Measurements from ENCODE around the gene KCTD8.

The KCTD8 gene

DNA sequence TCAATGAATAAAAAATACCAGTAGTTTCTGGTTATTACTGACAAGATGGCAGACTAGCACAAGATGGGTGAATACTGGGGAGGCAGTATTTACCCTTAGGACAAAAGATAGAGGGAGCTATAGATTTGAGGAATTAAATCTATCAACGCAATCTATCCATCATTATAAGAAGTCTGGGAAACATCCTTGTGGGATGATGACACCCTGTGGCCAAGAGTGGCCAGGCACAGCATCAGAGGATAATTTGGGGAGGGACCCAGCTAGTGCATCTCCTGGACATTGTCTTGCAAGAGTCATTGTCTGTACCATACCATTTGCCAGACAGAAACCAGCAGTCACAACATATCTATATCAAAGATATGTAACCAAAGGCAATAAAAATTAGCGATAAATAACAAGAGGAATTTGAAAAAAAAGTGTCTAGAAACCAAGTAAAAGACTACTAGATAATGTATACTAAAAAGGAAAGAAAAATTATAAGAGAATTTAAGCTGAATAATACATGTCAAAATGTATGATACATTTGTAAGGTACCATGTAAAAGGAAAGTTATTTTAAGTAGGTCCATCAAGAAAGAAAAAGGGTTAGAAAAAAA, 22.9 kb downstream of the KCTD8 start:
- no peaks in the 10 kb centered on the region for H3K9me3 ChIP-seq (ENCODE audit: control insufficient read depth, low read length)
- H3K4me3 ChIP-seq (ENCODE audit: low read length): no peak overlapping the region
- no peaks in the 10 kb centered on the region for H3K4me1 ChIP-seq (ENCODE audit: control insufficient read depth, insufficient read depth, low read length)
- no peak overlapping the region for H3K9ac ChIP-seq (ENCODE audit: low read length)
- no peaks in the 10 kb centered on the region for H3K36me3 ChIP-seq (ENCODE audit: control insufficient read depth, insufficient read depth, low read length)
- no peaks in the 10 kb centered on the region for H3K27me3 ChIP-seq (ENCODE audit: control insufficient read depth, insufficient read depth, low read length)

DNA sequence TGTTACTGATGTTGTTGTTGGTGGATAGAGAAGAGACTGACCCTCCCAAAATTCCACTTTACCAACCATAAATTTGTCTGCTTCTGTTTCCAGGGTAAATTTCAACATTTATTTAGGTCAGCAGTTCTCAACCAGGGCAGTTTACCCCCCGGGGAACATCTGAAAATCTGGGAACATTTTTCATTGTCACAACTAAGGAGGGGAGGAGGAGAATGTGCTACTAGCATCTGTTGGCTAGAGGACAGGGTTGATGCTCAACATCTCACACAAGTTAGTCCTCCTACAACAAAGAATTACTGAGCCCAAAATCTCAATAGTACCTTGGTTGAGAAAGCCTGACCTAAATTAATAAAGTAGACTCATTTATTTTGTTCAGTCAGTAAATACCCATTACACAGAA, 25.7 kb downstream of the KCTD8 start:
- Histone ChIP-seq H3K9ac (ENCODE audit: low read length) (no peak overlapping the region), H3K36me3 (ENCODE audit: control insufficient read depth, insufficient read depth, low read length) (no peaks in the 10 kb centered on the region), H3K9me3 (ENCODE audit: control insufficient read depth, low read length) (no peaks in the 10 kb centered on the region), H3K27me3 (ENCODE audit: control insufficient read depth, insufficient read depth, low read length) (no peaks in the 10 kb centered on the region), H3K4me1 (ENCODE audit: control insufficient read depth, insufficient read depth, low read length) (no peaks in the 10 kb centered on the region), H3K4me3 (ENCODE audit: low read length) (no peak overlapping the region)

DNA sequence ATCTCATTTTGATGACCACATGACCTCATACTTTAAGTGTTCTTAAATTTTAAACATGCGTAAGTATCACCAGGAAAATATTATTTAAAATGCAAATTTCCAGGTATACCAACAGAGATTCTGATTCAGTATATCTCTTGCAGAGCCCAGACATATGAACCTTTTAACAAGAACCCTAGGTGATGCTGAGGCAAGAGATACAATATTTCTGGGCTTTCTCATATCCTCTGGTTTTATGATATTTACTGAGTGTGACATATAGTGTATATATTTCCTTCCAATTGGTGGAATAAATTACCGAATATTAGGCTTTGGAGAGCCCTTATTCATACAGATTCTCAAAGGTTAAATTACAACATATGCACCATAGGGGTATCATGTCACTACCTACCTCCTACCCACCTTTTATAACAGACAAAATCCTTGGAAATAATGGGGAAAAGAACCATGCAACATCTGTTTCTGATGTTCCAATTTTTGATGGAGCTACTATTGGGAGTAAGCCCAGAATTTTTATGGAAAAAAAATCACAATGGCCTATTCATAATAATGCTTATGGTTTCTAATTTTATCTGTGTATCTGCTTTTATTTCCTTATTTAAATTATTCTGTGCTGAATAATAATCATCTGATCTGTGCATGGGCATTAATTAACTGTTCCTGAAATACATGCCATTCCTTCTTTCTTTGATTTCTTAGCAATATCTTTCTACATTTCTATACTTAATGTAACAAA, 27.1 kb downstream of the KCTD8 start:
- H3K9ac ChIP-seq (ENCODE audit: low read length): no peak overlapping the region
- H3K4me3 ChIP-seq (ENCODE audit: low read length): no peak overlapping the region
- H3K36me3 ChIP-seq (ENCODE audit: control insufficient read depth, insufficient read depth, low read length): no peaks in the 10 kb centered on the region
- no peaks in the 10 kb centered on the region for H3K27me3 ChIP-seq (ENCODE audit: control insufficient read depth, insufficient read depth, low read length)
- H3K9me3 ChIP-seq (ENCODE audit: control insufficient read depth, low read length): no peaks in the 10 kb centered on the region
- H3K4me1 ChIP-seq (ENCODE audit: control insufficient read depth, insufficient read depth, low read length): no peaks in the 10 kb centered on the region

DNA sequence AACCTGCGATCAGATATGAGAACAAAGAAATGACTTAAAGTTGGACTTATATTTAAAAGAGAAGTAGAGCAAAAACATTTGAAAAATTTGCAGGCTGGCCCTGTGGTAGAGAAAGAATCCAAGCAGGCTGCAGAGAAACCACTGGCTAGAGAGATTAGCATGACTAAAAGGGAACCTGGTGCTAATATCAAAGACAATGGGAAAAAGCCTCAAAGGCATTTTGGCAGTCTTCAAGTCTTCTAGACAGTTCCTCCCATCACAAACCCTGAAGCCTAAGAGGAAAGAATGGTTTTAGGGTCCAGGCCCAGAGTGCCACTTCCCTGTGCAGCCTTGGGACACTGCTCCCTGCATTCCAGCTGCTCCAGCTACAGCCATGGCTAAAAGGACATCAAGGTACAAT, 33.4 kb downstream of the KCTD8 start:
- Histone ChIP-seq H3K9ac (ENCODE audit: low read length) (no peak overlapping the region), H3K4me3 (ENCODE audit: low read length) (no peak overlapping the region), H3K4me1 (ENCODE audit: control insufficient read depth, insufficient read depth, low read length) (no peaks in the 10 kb centered on the region), H3K36me3 (ENCODE audit: control insufficient read depth, insufficient read depth, low read length) (no peaks in the 10 kb centered on the region), H3K27me3 (ENCODE audit: control insufficient read depth, insufficient read depth, low read length) (no peaks in the 10 kb centered on the region), H3K9me3 (ENCODE audit: control insufficient read depth, low read length) (no peaks in the 10 kb centered on the region)

DNA sequence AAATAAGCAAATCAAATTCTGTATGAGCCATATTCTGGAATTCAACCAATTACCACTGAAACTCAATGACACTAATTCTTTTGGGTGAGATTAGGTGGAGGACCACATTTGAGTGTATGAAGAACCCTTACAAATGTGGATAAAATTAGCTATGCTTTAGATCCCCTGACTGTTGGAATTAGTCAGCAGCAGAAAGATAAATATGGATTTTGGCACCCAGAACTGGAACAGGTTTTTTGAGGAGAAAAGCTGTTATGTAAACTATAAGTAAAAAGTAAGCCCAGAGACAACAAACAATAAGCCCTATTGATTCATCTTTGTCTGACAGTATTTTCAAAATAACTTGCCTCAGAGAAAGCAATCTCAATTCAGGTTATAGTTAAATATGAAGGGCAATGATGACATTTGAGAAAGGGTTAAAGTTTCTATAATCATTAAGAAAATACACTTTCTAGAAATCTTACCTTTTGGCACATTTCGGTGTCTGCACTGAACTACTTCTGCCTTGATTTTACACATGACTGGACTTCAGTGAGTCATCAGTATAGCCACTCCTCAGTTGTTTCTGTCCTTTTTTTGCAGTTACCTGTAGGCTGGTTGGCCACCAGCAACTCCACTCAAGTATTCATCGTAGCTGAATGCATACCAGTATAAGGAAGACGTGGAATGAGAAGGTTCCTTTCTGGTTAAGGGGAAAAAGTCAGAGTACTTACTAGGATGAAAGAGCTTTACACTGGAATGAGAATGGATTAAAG, 80.0 kb downstream of the KCTD8 start:
- no peaks in the 10 kb centered on the region for H3K27me3 ChIP-seq (ENCODE audit: control insufficient read depth, insufficient read depth, low read length)
- no peak overlapping the region for H3K4me3 ChIP-seq (ENCODE audit: low read length)
- H3K4me1 ChIP-seq (ENCODE audit: control insufficient read depth, insufficient read depth, low read length): no peaks in the 10 kb centered on the region
- H3K9me3 ChIP-seq (ENCODE audit: control insufficient read depth, low read length): no peaks in the 10 kb centered on the region
- H3K36me3 ChIP-seq (ENCODE audit: control insufficient read depth, insufficient read depth, low read length): no peaks in the 10 kb centered on the region
- no peak overlapping the region for H3K9ac ChIP-seq (ENCODE audit: low read length)

DNA sequence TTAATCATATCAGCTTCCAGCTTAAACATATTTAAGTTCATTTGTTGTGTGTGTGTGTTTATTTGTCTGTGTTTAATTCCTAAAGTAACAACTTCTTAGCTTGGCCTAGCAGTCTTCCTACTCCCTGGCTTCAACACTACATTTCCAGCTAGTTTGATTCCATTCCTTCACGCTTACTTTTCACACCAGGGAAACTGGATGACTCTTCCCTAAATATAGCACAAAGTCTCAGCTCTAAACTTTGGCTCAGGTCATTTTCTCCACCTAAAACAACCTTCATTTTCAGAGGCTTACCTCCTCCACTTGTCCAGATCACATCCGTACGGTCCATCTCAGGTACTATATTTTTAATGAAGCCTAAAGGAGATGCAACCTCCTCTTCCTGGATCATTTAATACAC, 94.4 kb downstream of the KCTD8 start:
- Histone ChIP-seq H3K4me3 (ENCODE audit: low read length) (no peak overlapping the region), H3K36me3 (ENCODE audit: control insufficient read depth, insufficient read depth, low read length) (no peaks in the 10 kb centered on the region), H3K9me3 (ENCODE audit: control insufficient read depth, low read length) (no peaks in the 10 kb centered on the region), H3K4me1 (ENCODE audit: control insufficient read depth, insufficient read depth, low read length) (no peaks in the 10 kb centered on the region), H3K9ac (ENCODE audit: low read length) (no peak overlapping the region), H3K27me3 (ENCODE audit: control insufficient read depth, insufficient read depth, low read length) (no peaks in the 10 kb centered on the region)

DNA sequence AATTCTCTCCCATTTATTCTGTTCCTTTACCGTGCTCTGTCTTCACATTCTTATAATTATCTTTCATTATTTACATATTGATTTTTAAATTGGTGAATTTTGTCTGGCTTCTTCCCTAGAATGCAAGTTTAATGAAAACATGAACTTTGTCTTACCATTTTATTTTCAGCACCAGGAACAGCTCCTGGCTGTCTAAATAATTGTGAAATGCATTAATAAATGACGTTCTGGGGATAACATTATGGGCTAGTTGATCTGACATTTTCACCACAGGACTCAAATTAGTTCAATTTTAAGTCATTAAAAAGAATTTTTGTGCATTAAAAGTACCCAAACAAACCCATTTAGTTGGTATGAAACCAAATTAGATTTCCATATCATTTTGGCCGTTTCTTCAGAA, 97.5 kb downstream of the KCTD8 start:
- H3K36me3 ChIP-seq (ENCODE audit: control insufficient read depth, insufficient read depth, low read length): no peaks in the 10 kb centered on the region

DNA sequence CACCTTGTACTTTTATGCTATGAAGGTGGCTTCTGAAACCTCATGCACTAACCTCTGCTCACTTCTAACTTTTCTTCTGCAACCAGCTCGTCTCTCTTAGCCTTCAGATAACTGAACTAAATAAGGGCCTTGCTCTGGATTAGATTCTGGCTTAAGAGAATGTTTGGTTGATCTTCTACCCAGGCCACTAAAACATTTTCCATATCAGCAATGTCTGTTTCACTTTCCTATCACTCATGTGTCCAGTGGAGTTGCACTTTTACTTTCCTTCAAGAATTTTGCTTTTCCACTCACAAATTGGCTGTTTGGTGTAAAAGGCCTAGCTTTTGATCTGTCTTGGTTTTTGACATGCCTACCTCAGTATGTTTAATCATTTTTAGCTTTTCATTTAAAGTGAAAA, 105.8 kb downstream of the KCTD8 start:
- Histone ChIP-seq H3K9ac (ENCODE audit: low read length) (no peak overlapping the region), H3K27me3 (ENCODE audit: control insufficient read depth, insufficient read depth, low read length) (no peaks in the 10 kb centered on the region), H3K4me3 (ENCODE audit: low read length) (no peak overlapping the region), H3K9me3 (ENCODE audit: control insufficient read depth, low read length) (no peaks in the 10 kb centered on the region), H3K4me1 (ENCODE audit: control insufficient read depth, insufficient read depth, low read length) (no peaks in the 10 kb centered on the region), H3K36me3 (ENCODE audit: control insufficient read depth, insufficient read depth, low read length) (no peaks in the 10 kb centered on the region)

More for the DNA sequence above, 97.5 kb downstream of the KCTD8 start:
- H3K9ac ChIP-seq (ENCODE audit: low read length): no peak overlapping the region
- no peaks in the 10 kb centered on the region for H3K27me3 ChIP-seq (ENCODE audit: control insufficient read depth, insufficient read depth, low read length)
- H3K4me3 ChIP-seq (ENCODE audit: low read length): no peak overlapping the region
- no peaks in the 10 kb centered on the region for H3K9me3 ChIP-seq (ENCODE audit: control insufficient read depth, low read length)
- no peaks in the 10 kb centered on the region for H3K4me1 ChIP-seq (ENCODE audit: control insufficient read depth, insufficient read depth, low read length)

DNA sequence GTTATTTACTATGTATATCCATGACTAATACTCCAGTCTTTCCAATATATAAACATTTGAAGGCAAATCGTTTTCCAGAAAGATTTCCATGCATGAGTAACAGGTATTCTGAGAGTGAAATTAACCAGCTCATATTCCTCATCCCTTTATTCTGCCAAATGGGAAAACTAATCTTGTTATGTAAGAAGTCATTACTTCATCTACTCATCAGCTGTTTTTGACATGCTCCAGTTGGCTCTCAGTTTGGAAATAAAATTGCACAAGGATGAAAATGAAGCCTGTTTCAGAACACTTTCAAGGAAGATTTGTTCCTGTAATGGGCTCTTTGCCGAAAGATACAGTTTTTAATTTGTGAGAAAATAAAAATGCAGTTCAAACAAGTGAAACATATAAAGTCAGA, 121.9 kb downstream of the KCTD8 start:
- Histone ChIP-seq H3K9me3 (ENCODE audit: control insufficient read depth, low read length) (no peaks in the 10 kb centered on the region), H3K27me3 (ENCODE audit: control insufficient read depth, insufficient read depth, low read length) (no peaks in the 10 kb centered on the region), H3K36me3 (ENCODE audit: control insufficient read depth, insufficient read depth, low read length) (no peaks in the 10 kb centered on the region), H3K9ac (ENCODE audit: low read length) (no peak overlapping the region), H3K4me1 (ENCODE audit: control insufficient read depth, insufficient read depth, low read length) (no peaks in the 10 kb centered on the region), H3K4me3 (ENCODE audit: low read length) (no peak overlapping the region)

DNA sequence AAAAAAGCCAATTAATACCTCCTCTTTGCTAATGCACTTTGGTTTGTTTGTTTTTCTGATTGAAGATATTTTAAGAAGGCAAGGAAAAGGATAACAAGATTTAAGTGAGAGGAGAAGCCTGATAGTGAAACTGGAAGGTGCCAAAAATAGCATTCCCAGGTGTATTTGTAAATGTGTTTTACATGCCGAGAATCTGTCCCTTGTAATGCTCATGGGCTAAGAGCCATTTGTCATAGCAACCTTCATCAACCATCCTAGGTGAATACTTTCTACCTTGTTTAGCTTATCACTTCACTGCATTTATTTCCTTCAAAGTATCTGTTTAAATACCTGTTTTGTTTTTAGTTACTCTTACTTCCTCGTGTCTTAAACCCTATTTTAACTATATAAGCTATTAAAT, 127.8 kb downstream of the KCTD8 start:
- Histone ChIP-seq H3K27me3 (ENCODE audit: control insufficient read depth, insufficient read depth, low read length) (no peaks in the 10 kb centered on the region), H3K36me3 (ENCODE audit: control insufficient read depth, insufficient read depth, low read length) (no peaks in the 10 kb centered on the region), H3K9ac (ENCODE audit: low read length) (no peak overlapping the region), H3K9me3 (ENCODE audit: control insufficient read depth, low read length) (no peaks in the 10 kb centered on the region), H3K4me3 (ENCODE audit: low read length) (no peak overlapping the region), H3K4me1 (ENCODE audit: control insufficient read depth, insufficient read depth, low read length) (no peaks in the 10 kb centered on the region)

DNA sequence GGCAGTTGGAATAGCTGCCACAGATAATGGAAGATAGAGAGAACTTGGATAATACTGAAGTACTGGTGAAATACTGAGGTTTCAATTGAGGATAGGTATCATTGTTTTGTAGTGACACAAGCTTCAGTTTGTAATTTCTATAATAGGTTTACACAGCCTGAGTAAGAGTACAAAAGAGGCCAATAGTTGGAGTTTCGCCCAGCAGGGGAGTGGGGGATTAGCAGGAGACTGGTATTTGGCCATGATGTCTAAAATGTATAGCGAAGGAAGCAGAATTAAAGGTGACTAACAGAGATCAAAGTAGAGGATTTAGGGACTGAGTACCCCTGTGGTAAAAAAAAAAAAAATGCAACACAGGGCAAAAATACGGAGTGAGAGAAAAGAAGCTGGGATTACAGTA, 129.5 kb downstream of the KCTD8 start:
- H3K9ac ChIP-seq (ENCODE audit: low read length): no peak overlapping the region
- no peak overlapping the region for H3K4me3 ChIP-seq (ENCODE audit: low read length)
- H3K4me1 ChIP-seq (ENCODE audit: control insufficient read depth, insufficient read depth, low read length): no peaks in the 10 kb centered on the region
- H3K9me3 ChIP-seq (ENCODE audit: control insufficient read depth, low read length): no peaks in the 10 kb centered on the region
- no peaks in the 10 kb centered on the region for H3K27me3 ChIP-seq (ENCODE audit: control insufficient read depth, insufficient read depth, low read length)
- H3K36me3 ChIP-seq (ENCODE audit: control insufficient read depth, insufficient read depth, low read length): no peaks in the 10 kb centered on the region

DNA sequence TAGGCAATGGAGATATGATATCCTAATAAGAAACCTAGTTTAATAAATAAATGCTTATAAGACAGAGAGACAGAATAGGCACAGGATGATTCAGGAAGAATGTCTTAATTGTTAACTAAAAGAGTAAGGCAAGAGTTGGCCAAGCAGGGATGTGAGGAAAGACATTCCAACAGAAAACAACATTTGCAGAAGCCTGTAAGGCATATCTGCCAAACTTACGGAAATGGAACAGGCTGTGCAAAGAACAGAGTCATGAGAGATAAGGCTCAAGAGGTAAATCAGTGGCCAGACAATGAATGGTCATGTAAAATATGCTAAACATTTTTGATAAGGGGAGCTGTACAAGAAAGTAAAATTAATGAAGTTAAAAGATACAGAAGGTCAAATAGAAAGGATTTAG, 134.9 kb downstream of the KCTD8 start:
- Histone ChIP-seq H3K9me3 (ENCODE audit: control insufficient read depth, low read length) (no peaks in the 10 kb centered on the region), H3K4me3 (ENCODE audit: low read length) (no peak overlapping the region), H3K36me3 (ENCODE audit: control insufficient read depth, insufficient read depth, low read length) (no peaks in the 10 kb centered on the region), H3K27me3 (ENCODE audit: control insufficient read depth, insufficient read depth, low read length) (no peaks in the 10 kb centered on the region), H3K4me1 (ENCODE audit: control insufficient read depth, insufficient read depth, low read length) (no peaks in the 10 kb centered on the region), H3K9ac (ENCODE audit: low read length) (no peak overlapping the region)

Measured in mucosa of stomach (tissue), 1 donor.